Karpas-422 (cell line): ENCODE data around the gene C17orf113. TPM values are rescaled to one million over a fixed set of nuclear protein-coding genes. Genes with fewer than 3 reads are reported as not detected.

Source experiments
- DNase-seq: peaks from one replicate; pipeline ENCODE4 v3.0.0-alpha.2; 2015
- H2AFZ ChIP-seq: fragments of 200-600 bp; sonication (generic); 2 replicates; pipeline ENCODE4 v1.6.1; 2014; ENCODE audit warnings: antibody characterized with exemption, low read length, mixed read lengths
- H3K27ac ChIP-seq: fragments of 200-600 bp; sonication (generic); 2 replicates; pipeline ENCODE4 v1.5.1; 2014; ENCODE audit warnings: mild to moderate bottlenecking, low read length, moderate library complexity
- H3K27me3 ChIP-seq: fragments of 200-600 bp; sonication (generic); 2 replicates; pipeline ENCODE4 v1.6.1; 2014; ENCODE audit warnings: low read length, mixed read lengths
- H3K36me3 ChIP-seq: fragments of 200-600 bp; sonication (generic); 2 replicates; pipeline ENCODE4 v1.6.1; 2014; ENCODE audit warnings: low read length, mixed read lengths; ENCODE audit not compliant: insufficient read depth
- H3K4me1 ChIP-seq: fragments of 200-600 bp; sonication (generic); 2 replicates; pipeline ENCODE4 v1.6.1; 2014; ENCODE audit warnings: mild to moderate bottlenecking, low read length, mixed read lengths
- H3K4me2 ChIP-seq: fragments of 200-600 bp; sonication (generic); 2 replicates; pipeline ENCODE4 v1.6.1; 2014; ENCODE audit warnings: low read length, low read depth, mild to moderate bottlenecking; ENCODE audit not compliant: poor library complexity, severe bottlenecking
- H3K4me3 ChIP-seq: fragments of 200-600 bp; sonication (generic); 2 replicates; pipeline ENCODE4 v1.5.1; 2014; ENCODE audit warnings: mild to moderate bottlenecking, antibody characterized with exemption, low read length, mixed read lengths
- H3K79me2 ChIP-seq: fragments of 200-600 bp; sonication (generic); 2 replicates; pipeline ENCODE4 v1.6.1; 2014; ENCODE audit warnings: mild to moderate bottlenecking, low read length, mixed read lengths
- H3K9ac ChIP-seq: fragments of 200-600 bp; sonication (generic); 2 replicates; pipeline ENCODE4 v1.6.0; 2014; ENCODE audit warnings: low read length
- H3K9me2 ChIP-seq: fragments of 200-600 bp; sonication (generic), shearing (Covaris generic); replicated peaks from 2 replicates; pipeline ENCODE4 v1.6.0; 2014; ENCODE audit warnings: mild to moderate bottlenecking, low read length, moderate library complexity; ENCODE audit not compliant: insufficient read depth
- H3K9me3 ChIP-seq: fragments of 300-700, 200-600 bp; sonication (generic); 2 replicates; pipeline ENCODE4 v1.6.1; 2014; ENCODE audit warnings: low read length, mixed read lengths
- H4K20me1 ChIP-seq: fragments of 200-600 bp; sonication (generic); 2 replicates; pipeline ENCODE4 v1.6.1; 2014; ENCODE audit warnings: mild to moderate bottlenecking, antibody characterized with exemption, low read length, low read depth; ENCODE audit not compliant: insufficient read depth
- total RNA-seq: library from RNA; depleted of rRNA; stranded (reverse); fragments of >200 nt; shearing (Covaris generic); gene quantifications from 2 replicates; pipeline ENCODE4 v1.2.3, GENCODE V29; 2014; ENCODE audit warnings: low replicate concordance

The C17orf113 gene
- total RNA-seq, 1 experiment from 2014 or later: not detected

GRCh38 chr17:42088736-42089135, 38.3 kb upstream of the C17orf113 start:
- Histone ChIP-seq H3K27ac (no peak overlapping the region), H4K20me1 (no peaks in the 10 kb centered on the region), H3K4me3 (no peak overlapping the region), H2AFZ (no peak overlapping the region), H3K9ac (no peak overlapping the region), H3K79me2 (no peaks in the 10 kb centered on the region), H3K36me3 (no peaks in the 10 kb centered on the region), H3K4me1 (no peaks in the 10 kb centered on the region), H3K27me3 (no peaks in the 10 kb centered on the region), H3K9me2 (no peaks in the 10 kb centered on the region), H3K9me3 (no peaks in the 10 kb centered on the region), H3K4me2 (no peak overlapping the region)
- no peak for DNase-seq

- Histone ChIP-seq H3K79me2 (no peaks in the 10 kb centered on the region), H3K36me3 (no peaks in the 10 kb centered on the region), H3K4me1 (no peaks in the 10 kb centered on the region), H3K27ac (no peak overlapping the region), H3K4me3 (no peak overlapping the region), H2AFZ (no peak overlapping the region), H3K9ac (no peak overlapping the region), H4K20me1 (no peaks in the 10 kb centered on the region), H3K9me3 (no peaks in the 10 kb centered on the region), H3K27me3 (no peaks in the 10 kb centered on the region), H3K4me2 (no peak overlapping the region), H3K9me2 (no peaks in the 10 kb centered on the region)
- DNase-seq: no peak
Observed at GRCh38 chr17:42087736-42088705, 37.6 kb upstream of the C17orf113 start.

- H4K20me1 ChIP-seq: no peaks in the 10 kb centered on the region
- H3K4me1 ChIP-seq: no peaks in the 10 kb centered on the region
- no peak overlapping the region for H2AFZ ChIP-seq
- H3K27me3 ChIP-seq: no peaks in the 10 kb centered on the region
- H3K79me2 ChIP-seq: no peaks in the 10 kb centered on the region
- H3K9me2 ChIP-seq: no peaks in the 10 kb centered on the region
- no peaks in the 10 kb centered on the region for H3K9me3 ChIP-seq
- H3K27ac ChIP-seq: no peak overlapping the region
- H3K4me2 ChIP-seq: no peak overlapping the region
- H3K36me3 ChIP-seq: no peaks in the 10 kb centered on the region
- no peak overlapping the region for H3K4me3 ChIP-seq
- no peak overlapping the region for H3K9ac ChIP-seq
- no peak for DNase-seq
Observed at GRCh38 chr17:42087042-42087701, 36.8 kb upstream of the C17orf113 start.

GRCh38 chr17:42081516-42082129, 31.2 kb upstream of the C17orf113 start:
- Histone ChIP-seq H3K27ac (no peak overlapping the region), H3K9ac (no peak overlapping the region), H3K27me3 (no peaks in the 10 kb centered on the region), H2AFZ (no peak overlapping the region), H3K9me3 (no peaks in the 10 kb centered on the region), H3K4me3 (no peak overlapping the region), H3K79me2 (no peaks in the 10 kb centered on the region), H3K36me3 (no peaks in the 10 kb centered on the region), H3K4me2 (no peak overlapping the region), H3K9me2 (no peaks in the 10 kb centered on the region), H4K20me1 (no peaks in the 10 kb centered on the region), H3K4me1 (no peaks in the 10 kb centered on the region)
- DNase-seq: no peak

GRCh38 chr17:42079541-42079940, 29.1 kb upstream of the C17orf113 start:
- DNase-seq: no peak
- no peak overlapping the region for H3K9ac ChIP-seq
- no peak overlapping the region for H2AFZ ChIP-seq

GRCh38 chr17:42078396-42079043, 28.1 kb upstream of the C17orf113 start:
- DNase-seq: no peak
- no peaks in the 10 kb centered on the region for H4K20me1 ChIP-seq
- no peak overlapping the region for H3K4me2 ChIP-seq

More at GRCh38 chr17:42079541-42079940, 29.1 kb upstream of the C17orf113 start:
- H3K9me3 ChIP-seq: no peaks in the 10 kb centered on the region
- H3K27ac ChIP-seq: no peak overlapping the region
- H3K36me3 ChIP-seq: no peaks in the 10 kb centered on the region
- H3K9me2 ChIP-seq: no peaks in the 10 kb centered on the region
- H4K20me1 ChIP-seq: no peaks in the 10 kb centered on the region
- H3K79me2 ChIP-seq: no peaks in the 10 kb centered on the region
- H3K4me2 ChIP-seq: no peak overlapping the region
- no peaks in the 10 kb centered on the region for H3K4me1 ChIP-seq
- H3K4me3 ChIP-seq: no peak overlapping the region
- H3K27me3 ChIP-seq: no peaks in the 10 kb centered on the region

DNA sequence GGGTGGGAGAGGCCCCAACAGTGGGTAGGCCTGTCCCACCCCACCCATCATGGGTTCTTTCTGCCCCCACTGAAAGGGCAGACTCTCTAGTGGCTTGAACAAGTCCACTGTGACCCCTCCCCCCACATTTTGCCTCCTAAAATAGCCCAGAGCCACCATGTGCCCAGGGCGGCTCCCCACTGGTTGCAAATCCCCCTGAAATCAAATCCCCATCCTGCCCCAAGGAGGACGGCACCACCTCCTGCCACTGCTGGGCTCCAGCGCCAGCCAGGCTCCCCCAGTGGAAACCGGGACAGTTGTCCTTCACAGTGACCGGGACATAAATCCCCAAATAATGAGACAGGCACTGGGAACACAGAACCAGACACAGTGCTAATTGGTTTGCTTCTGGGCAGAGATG, 27.4 kb upstream of the C17orf113 start:
- no peaks in the 10 kb centered on the region for H3K9me2 ChIP-seq
- H3K79me2 ChIP-seq: no peaks in the 10 kb centered on the region
- no peaks in the 10 kb centered on the region for H3K4me1 ChIP-seq
- no peak overlapping the region for H3K4me3 ChIP-seq
- H3K9ac ChIP-seq: no peak overlapping the region
- no peak overlapping the region for H3K27ac ChIP-seq
- H4K20me1 ChIP-seq: no peaks in the 10 kb centered on the region
- no peak overlapping the region for H3K4me2 ChIP-seq
- no peak for DNase-seq
- H3K36me3 ChIP-seq: no peaks in the 10 kb centered on the region
- H3K27me3 ChIP-seq: no peaks in the 10 kb centered on the region
- no peaks in the 10 kb centered on the region for H3K9me3 ChIP-seq
- H2AFZ ChIP-seq: no peak overlapping the region

More at GRCh38 chr17:42078396-42079043, 28.1 kb upstream of the C17orf113 start:
- H3K9me2 ChIP-seq: no peaks in the 10 kb centered on the region
- H3K27me3 ChIP-seq: no peaks in the 10 kb centered on the region
- H3K27ac ChIP-seq: no peak overlapping the region
- no peak overlapping the region for H3K4me3 ChIP-seq
- H3K9ac ChIP-seq: no peak overlapping the region
- no peaks in the 10 kb centered on the region for H3K4me1 ChIP-seq
- no peaks in the 10 kb centered on the region for H3K36me3 ChIP-seq
- no peaks in the 10 kb centered on the region for H3K79me2 ChIP-seq
- H3K9me3 ChIP-seq: no peaks in the 10 kb centered on the region
- H2AFZ ChIP-seq: no peak overlapping the region
